B cell (primary cell): ENCODE data around the gene HRC. TPM values are rescaled to one million over a fixed set of nuclear protein-coding genes. Genes with fewer than 3 reads are reported as not detected.

Source experiments
- ATAC-seq: fragments of 200-7000 bp; cut with Tn5 transposase; one replicate; pipeline ENCODE4 v1.10.0; 2021; ENCODE audit warnings: low read depth, mild to moderate bottlenecking, moderate number of reproducible peaks, moderate library complexity
- CTCF ChIA-PET: fragments of 350-600 bp; sonication (Branson Sonifier 250); formaldehyde crosslinking; loops from one replicate; lab custom pipeline; 2021; ENCODE audit warnings: antibody characterized with exemption, inconsistent platforms; lab: Charles Lee
- POLR2A ChIA-PET: fragments of 350-600 bp; sonication (Branson Sonifier 250); formaldehyde crosslinking; loops from one replicate; lab custom pipeline; 2021; ENCODE audit warnings: antibody characterized with exemption; lab: Charles Lee
- DNase-seq: peaks from one replicate; pipeline ENCODE4 v3.0.0; 2013
- H2AFZ ChIP-seq: 2 replicates; pipeline ENCODE4 v1.6.1; 2012; ENCODE audit warnings: mild to moderate bottlenecking, low read depth, low read length; ENCODE audit not compliant: insufficient read depth, poor library complexity, severe bottlenecking
- H3K27ac ChIP-seq, 2 donors: 1 replicate in 1 of 2; 2 replicates in 1 of 2; pipeline ENCODE4 v1.5.1; 2012 to 2013; ENCODE audit warnings: low read length in 2 of 2, mild to moderate bottlenecking in 2 of 2, moderate library complexity in 1 of 2
- H3K27me3 ChIP-seq, 4 experiments: fragments of 200-600 bp in 1 of 4; sonication (generic) in 1 of 4; replicated peaks in 1 of 4; 1 replicate in 2 of 4; 2 replicates in 2 of 4; pipeline versions ENCODE4 v1.6.1 to v1.7.0; 2013 to 2016; ENCODE audit warnings: low read length in 3 of 4, mild to moderate bottlenecking in 2 of 4, mixed read lengths in 1 of 4, moderate library complexity in 1 of 4; ENCODE audit not compliant: insufficient read depth in 4 of 4, control insufficient read depth in 3 of 4; ENCODE audit errors: control extremely low read depth in 1 of 4
- H3K36me3 ChIP-seq, 2 experiments: replicated peaks in 1 of 2; 1 replicate in 1 of 2; 2 replicates in 1 of 2; pipeline versions ENCODE4 v1.6.1 to v1.7.1; 2013; ENCODE audit warnings: low read length in 1 of 2; ENCODE audit not compliant: insufficient read depth in 2 of 2, control insufficient read depth in 1 of 2; ENCODE audit errors: control extremely low read depth in 1 of 2, extremely low read depth in 1 of 2
- H3K4me1 ChIP-seq, 2 donors: fragments of 200-600 bp in 1 of 2; sonication (generic) in 1 of 2; 1 replicate in 1 of 2; 2 replicates in 1 of 2; pipeline versions ENCODE4 v1.5.1 to v1.6.1; 2013 to 2017; ENCODE audit warnings: low read length in 2 of 2; ENCODE audit not compliant: control insufficient read depth in 2 of 2, insufficient read depth in 2 of 2
- H3K4me2 ChIP-seq: replicated peaks from 2 replicates; pipeline ENCODE3; 2012; ENCODE audit warnings: mild to moderate bottlenecking, low read depth, low read length; ENCODE audit not compliant: poor library complexity, severe bottlenecking
- H3K4me3 ChIP-seq, 5 experiments: fragments of 200-600 bp in 1 of 5; sonication (generic) in 1 of 5; 1 replicate in 3 of 5; 2 replicates in 2 of 5; pipeline versions ENCODE4 v1.5.1 to v1.7.0; 2011 to 2016; ENCODE audit warnings: low read length in 4 of 5, mild to moderate bottlenecking in 4 of 5, low read depth in 2 of 5, control low read depth in 1 of 5, moderate library complexity in 1 of 5; ENCODE audit not compliant: insufficient read depth in 1 of 5; ENCODE audit errors: control extremely low read depth in 1 of 5, extremely low read depth in 1 of 5
- H3K79me2 ChIP-seq: fragments of 200-600 bp; sonication (generic); one replicate; pipeline ENCODE4 v1.6.0; 2016; ENCODE audit warnings: low read length; ENCODE audit not compliant: control insufficient read depth, insufficient read depth
- H3K9ac ChIP-seq: fragments of 200-600 bp; sonication (generic); 2 replicates; pipeline ENCODE4 v1.6.1; 2017; ENCODE audit warnings: mild to moderate bottlenecking, low read length, moderate library complexity
- H3K9me3 ChIP-seq, 3 donors: one replicate each; pipeline versions ENCODE4 v1.6.1 to v1.7.1; 2013; ENCODE audit warnings: low read length in 2 of 3; ENCODE audit not compliant: control insufficient read depth in 2 of 3, insufficient read depth in 1 of 3; ENCODE audit errors: control extremely low read depth in 1 of 3
- H4K20me1 ChIP-seq: 2 replicates; pipeline ENCODE4 v1.6.0; 2012; ENCODE audit warnings: mild to moderate bottlenecking, low read length; ENCODE audit not compliant: insufficient read depth, control insufficient read depth, poor library complexity, severe bottlenecking
- H3K27ac Mint-ChIP-seq: one replicate; pipeline ENCODE4 v1.8.0; 2021; ENCODE audit warnings: mixed read lengths
- H3K27me3 Mint-ChIP-seq: one replicate; pipeline ENCODE4 v1.8.0; 2021; ENCODE audit warnings: mixed read lengths
- H3K4me1 Mint-ChIP-seq: one replicate; pipeline ENCODE4 v1.8.0; 2021; ENCODE audit warnings: mixed read lengths
- H3K4me3 Mint-ChIP-seq: one replicate; pipeline ENCODE4 v1.8.0; 2021; ENCODE audit warnings: mixed read lengths
- H3K9me3 Mint-ChIP-seq: one replicate; pipeline ENCODE4 v1.8.0; 2022; ENCODE audit warnings: mixed read lengths; ENCODE audit not compliant: insufficient read depth
- CTCF ChIP-seq: fragments of 200-600 bp; IDR thresholded peaks from one replicate; pipeline ENCODE4 v1.8.0; 2022; ENCODE audit warnings: antibody characterized with exemption, mild to moderate bottlenecking
- EZH2 ChIP-seq: IDR thresholded peaks from 2 replicates; pipeline ENCODE4 v1.6.1; 2012; ENCODE audit warnings: borderline replicate concordance, low read depth, mild to moderate bottlenecking, moderate library complexity, low read length; ENCODE audit not compliant: insufficient read depth, poor library complexity, severe bottlenecking
- WGBS: methylation state at CpG from one replicate; pipeline ENCODE4 v1.1.5; 2013; ENCODE audit warnings: missing lambda C conversion rate; ENCODE audit not compliant: insufficient coverage; 5-methylcytosine and 5-hydroxymethylcytosine counted together
- intact Hi-C: fragments of 100-400 bp; cut with micrococcal nuclease; formaldehyde crosslinking; loops from one replicate; pipeline ENCODE4 v1.10.0; 2022
- polyA plus RNA-seq: library from polyadenylated mRNA; depleted of rRNA; stranded (reverse); fragments of >200 nt; gene quantifications from 2 replicates; pipeline ENCODE4 v1.2.3, GENCODE V29; 2012
- total RNA-seq, 2 donors: library from RNA; stranded (reverse); fragments of 120-200 nt in 1 of 2; gene quantifications; 1 replicate in 1 of 2; 2 replicates in 1 of 2; pipeline versions ENCODE4 v1.2.3 to v1.2.4, GENCODE V29; 2013 to 2022

Gene HRC
- total and polyA plus RNA-seq, 2 donors (not counting 1 experiment from before 2014, with no cell fraction given) = not detected

GRCh38 chr19:49132974-49133609 lies 22.1 kb downstream of the HRC start:
- Histone ChIP-seq H3K4me2 (peak overlapping the region; percentile 66), H2AFZ (peak overlapping the region; percentile 36), H3K27me3 (peaks cover 0 to 35% (median 7%) of the 10 kb centered on the region in 4 experiments), H3K4me1 (peaks cover 11 to 18% of the 10 kb centered on the region in 2 donors), H3K36me3 (no peaks in the 10 kb centered on the region), H3K4me3 (peak overlapping the region in 2 of 5 experiments; percentile 25 to 43), H3K27ac (no peak overlapping the region), H3K9ac (no peak overlapping the region), H4K20me1 (no peaks in the 10 kb centered on the region), H3K79me2 (no peaks in the 10 kb centered on the region), H3K9me3 (peaks cover 0 to 40% (median 2%) of the 10 kb centered on the region in 3 donors)
- intact Hi-C loops = no loop called here
- H3K27me3 Mint-ChIP-seq = peaks cover 36% of the 10 kb centered on the region
- WGBS = 38% methylated on average over 33 of the region's 49 CpGs
- peak overlapping the region; percentile 56 for H3K4me3 Mint-ChIP-seq
- POLR2A ChIA-PET = interaction anchor here (0.7 kb wide), 1 partner anchor 1752 kb away, joined by 4 read pairs; no protein-coding TSS in a partner anchor
- H3K27ac Mint-ChIP-seq = no peak overlapping the region
- peak; percentile 8 for ATAC-seq
- peaks cover 18% of the 10 kb centered on the region for H3K4me1 Mint-ChIP-seq
- CTCF ChIA-PET = interaction anchor here (0.5 to 1.6 kb wide), 4 partner anchors 14 to 51 kb away, joined by 3 to 4 read pairs (median 4); partner anchors contain the start of gene LIN7B
- no peaks in the 10 kb centered on the region for H3K9me3 Mint-ChIP-seq
- TF ChIP-seq EZH2 = no peak
- no peak for TF ChIP-seq CTCF
- DNase-seq = peak; percentile 29

GRCh38 chr19:49130325-49130724 lies 24.9 kb downstream of the HRC start:
- no peaks in the 10 kb centered on the region for H3K9me3 Mint-ChIP-seq
- intact Hi-C loops = no loop called here
- H3K27me3 Mint-ChIP-seq = peaks cover 20% of the 10 kb centered on the region
- TF ChIP-seq EZH2 (no peak), CTCF (no peak)
- WGBS = 97% methylated on average over 23 of the region's 24 CpGs
- Histone ChIP-seq H3K4me3 (no peak overlapping the region), H3K36me3 (no peaks in the 10 kb centered on the region), H4K20me1 (no peaks in the 10 kb centered on the region), H3K79me2 (no peaks in the 10 kb centered on the region), H3K4me1 (peaks cover 15 to 24% of the 10 kb centered on the region in 2 donors), H3K27me3 (peaks cover 0 to 18% (median 7%) of the 10 kb centered on the region in 4 experiments), H2AFZ (no peak overlapping the region), H3K9ac (no peak overlapping the region), H3K4me2 (no peak overlapping the region), H3K27ac (no peak overlapping the region), H3K9me3 (peaks cover 0 to 32% (median 2%) of the 10 kb centered on the region in 3 donors)
- DNase-seq (peak; percentile 18), ATAC-seq (no peak)
- H3K4me3 Mint-ChIP-seq = no peak overlapping the region
- POLR2A ChIA-PET = interaction anchor here (0.6 kb wide), 1 partner anchor 77 kb away, joined by 7 read pairs; no protein-coding TSS in a partner anchor
- H3K27ac Mint-ChIP-seq = no peak overlapping the region
- CTCF ChIA-PET = interaction anchor here (1.2 to 1.6 kb wide), 3 partner anchors 16 to 33 kb away, joined by 3 to 6 read pairs (median 4); partner anchors contain the start of gene LIN7B
- peaks cover 22% of the 10 kb centered on the region for H3K4me1 Mint-ChIP-seq
